Esophagus squamous epithelium (tissue), 4 donors: ENCODE results near the gene CELF4.

Source experiments
- POLR2A ChIP-seq, 4 donors: fragments of 450-650 bp; IDR thresholded peaks; one replicate each; pipeline ENCODE4 v1.6.1; 2017; ENCODE audit warnings: antibody characterized with exemption in 4 of 4, mild to moderate bottlenecking in 4 of 4, moderate library complexity in 3 of 4
- TF ChIP-seq, protein P1 (sequence below), 6 experiments: fragments of 450-650 bp in 4 of 6; fragments of 200-600 bp in 2 of 6; sonication (generic) in 2 of 6; IDR thresholded peaks; one replicate each; pipeline ENCODE4 v1.5.1; 2016 to 2019; ENCODE audit warnings: antibody characterized with exemption in 6 of 6, mild to moderate bottlenecking in 4 of 6, moderate library complexity in 4 of 6

DNA sequence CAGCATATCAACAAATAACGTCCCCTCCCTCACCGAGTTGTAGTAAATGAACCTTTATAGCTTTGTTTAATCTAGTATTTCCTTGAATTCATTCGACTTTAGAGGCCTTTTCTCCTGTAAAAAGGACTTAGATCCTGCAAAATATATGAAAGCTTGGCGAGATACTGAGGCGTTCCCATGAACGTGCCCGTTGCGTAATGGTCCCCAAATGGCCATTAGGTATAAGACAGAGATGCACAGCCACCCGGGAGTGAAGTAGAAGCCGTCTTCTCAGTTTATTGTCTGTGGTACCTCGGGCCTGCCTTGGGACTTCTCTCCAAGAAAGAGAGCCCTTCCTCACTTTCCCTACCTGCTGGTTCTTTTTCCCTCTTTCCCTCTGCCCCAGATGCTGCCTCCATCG is 310.6 kb downstream of the CELF4 start:
- TF ChIP-seq, protein P1, sequence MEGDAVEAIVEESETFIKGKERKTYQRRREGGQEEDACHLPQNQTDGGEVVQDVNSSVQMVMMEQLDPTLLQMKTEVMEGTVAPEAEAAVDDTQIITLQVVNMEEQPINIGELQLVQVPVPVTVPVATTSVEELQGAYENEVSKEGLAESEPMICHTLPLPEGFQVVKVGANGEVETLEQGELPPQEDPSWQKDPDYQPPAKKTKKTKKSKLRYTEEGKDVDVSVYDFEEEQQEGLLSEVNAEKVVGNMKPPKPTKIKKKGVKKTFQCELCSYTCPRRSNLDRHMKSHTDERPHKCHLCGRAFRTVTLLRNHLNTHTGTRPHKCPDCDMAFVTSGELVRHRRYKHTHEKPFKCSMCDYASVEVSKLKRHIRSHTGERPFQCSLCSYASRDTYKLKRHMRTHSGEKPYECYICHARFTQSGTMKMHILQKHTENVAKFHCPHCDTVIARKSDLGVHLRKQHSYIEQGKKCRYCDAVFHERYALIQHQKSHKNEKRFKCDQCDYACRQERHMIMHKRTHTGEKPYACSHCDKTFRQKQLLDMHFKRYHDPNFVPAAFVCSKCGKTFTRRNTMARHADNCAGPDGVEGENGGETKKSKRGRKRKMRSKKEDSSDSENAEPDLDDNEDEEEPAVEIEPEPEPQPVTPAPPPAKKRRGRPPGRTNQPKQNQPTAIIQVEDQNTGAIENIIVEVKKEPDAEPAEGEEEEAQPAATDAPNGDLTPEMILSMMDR (IDR thresholded peaks at IDR 0.05): no peak
- TF ChIP-seq POLR2A (IDR thresholded peaks at IDR 0.05): no peak
